K562 (cell line): ENCODE results near the gene ZNF410.

ENCODE experiments used
- ATF2 ChIP-seq: sonication (generic); formaldehyde crosslinking; IDR thresholded peaks from 2 replicates; pipeline ENCODE4 v1.8.1; 2022; ENCODE audit warnings: missing genetic modification reagents
- CEBPB ChIP-seq: fragments of 450-650 bp; IDR thresholded peaks from 2 replicates; pipeline ENCODE4 v1.6.1; 2016; ENCODE audit warnings: missing genetic modification characterization, missing compliant biosample characterization
- CHD2 ChIP-seq: IDR thresholded peaks from 2 replicates; pipeline ENCODE4 v1.6.1; 2011; ENCODE audit warnings: low read depth, low read length
- CTCF ChIP-seq, 3 experiments: IDR thresholded peaks in 2 of 3; conservative IDR thresholded peaks in 1 of 3; 2 replicates each; pipeline ENCODE4 v1.5.1; 2011 to 2012; ENCODE audit warnings: low read length in 3 of 3, mild to moderate bottlenecking in 3 of 3, control low read depth in 2 of 3, improper control_type of control experiment in 1 of 3, inconsistent platforms in 1 of 3, low read depth in 1 of 3, mixed read lengths in 1 of 3, moderate library complexity in 1 of 3; ENCODE audit not compliant: insufficient read depth in 2 of 3
- GMEB1 ChIP-seq: fragments of 250-450 bp; sonication (Bioruptor Pico); IDR thresholded peaks from 2 replicates; pipeline ENCODE4 v1.4.0; 2020; ENCODE audit warnings: mild to moderate bottlenecking
- HBP1 ChIP-seq: fragments of 450-650 bp; formaldehyde crosslinking; IDR thresholded peaks from 2 replicates; pipeline ENCODE4 v1.4.0; 2022; ENCODE audit warnings: missing genetic modification characterization
- TAF1 ChIP-seq: IDR thresholded peaks from 2 replicates; pipeline ENCODE4 v1.6.1; 2011; ENCODE audit warnings: mild to moderate bottlenecking, low read length, moderate library complexity; ENCODE audit not compliant: insufficient read depth, control insufficient read depth, severe bottlenecking; ENCODE audit errors: extremely low read depth

- TF ChIP-seq CTCF (IDR thresholded peaks at IDR 0.05 in 2 of 3, conservative IDR thresholded peaks at IDR 0.05 in 1 of 3; ENCODE audit: insufficient read depth in 2 of 3, low read depth in 1 of 3, low read length in 3 of 3): no peak
- TF ChIP-seq HBP1 (CRISPR knock-in tag): no peak
- TF ChIP-seq CHD2: no peak
- no peak for TF ChIP-seq TAF1
- TF ChIP-seq GMEB1 (CRISPR knock-in tag): no peak
- TF ChIP-seq CEBPB (tag): no peak
- no peak for TF ChIP-seq ATF2
Measured at GRCh38 chr14:73888460-73888725, 1.7 kb downstream of the ZNF410 start.
